ENCODE measurements around the gene SERPINE1.
"Not testable (repeated sequence)": the region's sequence is repeated elsewhere in the genome, so short reads cannot be mapped to it uniquely, and the experiment has no call there.

SERPINE1 gene

DNA sequence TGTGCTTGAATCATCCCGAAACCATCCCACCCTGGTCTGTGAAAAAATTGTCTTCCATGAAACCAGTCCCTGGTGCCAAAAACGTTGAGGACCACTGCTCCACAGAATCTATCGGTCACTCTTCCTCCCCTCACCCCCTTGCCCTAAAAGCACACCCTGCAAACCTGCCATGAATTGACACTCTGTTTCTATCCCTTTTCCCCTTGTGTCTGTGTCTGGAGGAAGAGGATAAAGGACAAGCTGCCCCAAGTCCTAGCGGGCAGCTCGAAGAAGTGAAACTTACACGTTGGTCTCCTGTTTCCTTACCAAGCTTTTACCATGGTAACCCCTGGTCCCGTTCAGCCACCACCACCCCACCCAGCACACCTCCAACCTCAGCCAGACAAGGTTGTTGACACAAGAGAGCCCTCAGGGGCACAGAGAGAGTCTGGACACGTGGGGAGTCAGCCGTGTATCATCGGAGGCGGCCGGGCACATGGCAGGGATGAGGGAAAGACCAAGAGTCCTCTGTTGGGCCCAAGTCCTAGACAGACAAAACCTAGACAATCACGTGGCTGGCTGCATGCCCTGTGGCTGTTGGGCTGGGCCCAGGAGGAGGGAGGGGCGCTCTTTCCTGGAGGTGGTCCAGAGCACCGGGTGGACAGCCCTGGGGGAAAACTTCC, 784 bp upstream of the SERPINE1 start:
- no peak for DNase-seq

DNA sequence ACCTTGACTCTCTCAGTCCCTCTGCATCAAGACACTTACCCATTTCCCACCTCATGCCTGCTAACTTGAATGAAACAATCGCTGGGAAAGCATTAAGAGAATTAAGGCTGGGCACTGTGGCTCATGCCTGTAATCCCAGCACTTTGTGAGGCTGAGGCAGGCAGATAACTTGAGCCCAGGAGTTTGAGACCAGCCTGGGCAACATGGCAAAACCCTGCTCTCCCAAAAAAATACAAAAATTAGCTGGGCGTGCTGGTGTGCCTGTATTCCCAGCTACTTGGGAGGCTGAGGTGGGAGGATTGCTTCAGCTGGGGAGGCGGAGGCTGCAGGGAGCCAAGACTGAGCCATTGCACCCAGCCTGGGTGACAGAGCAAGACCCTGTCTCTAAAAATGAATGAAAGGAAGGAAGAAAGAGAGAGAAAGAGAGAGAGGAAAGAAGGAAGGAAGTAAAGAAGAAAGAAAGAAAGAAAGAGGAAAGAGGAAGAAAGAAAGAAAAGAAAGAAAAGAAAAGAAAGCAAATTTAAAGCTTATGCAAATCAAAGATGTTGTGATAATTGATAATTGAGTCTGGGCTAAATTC, 646 bp downstream of the SERPINE1 start:
- no peak for DNase-seq

DNA sequence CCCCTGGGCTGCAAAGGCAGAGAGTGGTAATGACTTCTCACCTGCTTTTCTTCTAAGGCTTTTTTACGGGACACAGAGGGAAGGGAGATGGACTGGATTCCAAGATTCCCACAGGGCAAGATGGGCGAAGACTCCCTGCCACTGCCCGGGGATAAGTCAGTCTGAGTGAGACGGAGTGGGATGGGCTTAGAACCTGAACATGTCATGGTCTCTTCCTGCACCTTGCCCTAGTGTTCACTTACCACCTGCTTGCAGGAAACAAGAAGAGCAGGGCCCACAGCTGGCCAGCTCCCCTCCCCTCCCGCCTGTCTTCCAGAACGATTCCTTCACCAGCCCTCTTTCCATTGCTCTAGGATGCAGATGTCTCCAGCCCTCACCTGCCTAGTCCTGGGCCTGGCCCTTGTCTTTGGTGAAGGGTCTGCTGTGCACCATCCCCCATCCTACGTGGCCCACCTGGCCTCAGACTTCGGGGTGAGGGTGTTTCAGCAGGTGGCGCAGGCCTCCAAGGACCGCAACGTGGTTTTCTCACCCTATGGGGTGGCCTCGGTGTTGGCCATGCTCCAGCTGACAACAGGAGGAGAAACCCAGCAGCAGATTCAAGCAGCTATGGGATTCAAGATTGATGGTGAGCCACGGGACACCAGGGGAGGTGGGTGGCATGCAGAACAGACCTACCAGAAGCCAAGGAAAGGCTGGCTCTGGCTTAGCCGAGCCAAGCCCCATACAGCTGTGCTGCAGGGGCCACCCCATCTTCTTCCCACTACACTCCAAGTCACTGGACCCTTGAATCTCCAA, 1.3 kb downstream of the SERPINE1 start:
- no peak for DNase-seq

DNA sequence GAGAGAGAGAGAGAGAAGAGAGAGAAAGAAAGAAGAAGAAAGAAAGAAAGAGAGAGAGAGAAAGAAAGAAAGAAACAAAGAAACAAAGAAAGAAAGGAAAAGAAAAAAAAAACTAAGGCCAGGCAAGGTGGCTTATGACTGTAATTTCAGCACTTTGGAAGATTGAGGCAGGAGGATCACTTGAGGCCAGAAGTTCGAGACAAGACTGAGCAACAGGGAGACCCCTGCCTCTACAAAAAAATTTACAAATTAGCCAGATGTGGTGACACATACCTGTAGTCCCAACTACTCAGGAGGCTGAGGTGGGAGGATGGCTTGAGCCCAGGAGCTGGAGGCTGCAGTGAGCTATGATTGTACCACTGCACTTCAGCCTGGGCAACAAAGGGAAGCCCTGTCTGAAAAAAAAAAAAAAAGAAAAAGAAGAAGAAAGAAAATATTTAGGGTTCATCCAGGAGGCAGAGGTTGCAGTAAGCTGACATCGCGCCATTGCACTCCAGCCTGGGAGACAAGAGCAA, 2.8 kb downstream of the SERPINE1 start:
- DNase-seq, result no peak

DNA sequence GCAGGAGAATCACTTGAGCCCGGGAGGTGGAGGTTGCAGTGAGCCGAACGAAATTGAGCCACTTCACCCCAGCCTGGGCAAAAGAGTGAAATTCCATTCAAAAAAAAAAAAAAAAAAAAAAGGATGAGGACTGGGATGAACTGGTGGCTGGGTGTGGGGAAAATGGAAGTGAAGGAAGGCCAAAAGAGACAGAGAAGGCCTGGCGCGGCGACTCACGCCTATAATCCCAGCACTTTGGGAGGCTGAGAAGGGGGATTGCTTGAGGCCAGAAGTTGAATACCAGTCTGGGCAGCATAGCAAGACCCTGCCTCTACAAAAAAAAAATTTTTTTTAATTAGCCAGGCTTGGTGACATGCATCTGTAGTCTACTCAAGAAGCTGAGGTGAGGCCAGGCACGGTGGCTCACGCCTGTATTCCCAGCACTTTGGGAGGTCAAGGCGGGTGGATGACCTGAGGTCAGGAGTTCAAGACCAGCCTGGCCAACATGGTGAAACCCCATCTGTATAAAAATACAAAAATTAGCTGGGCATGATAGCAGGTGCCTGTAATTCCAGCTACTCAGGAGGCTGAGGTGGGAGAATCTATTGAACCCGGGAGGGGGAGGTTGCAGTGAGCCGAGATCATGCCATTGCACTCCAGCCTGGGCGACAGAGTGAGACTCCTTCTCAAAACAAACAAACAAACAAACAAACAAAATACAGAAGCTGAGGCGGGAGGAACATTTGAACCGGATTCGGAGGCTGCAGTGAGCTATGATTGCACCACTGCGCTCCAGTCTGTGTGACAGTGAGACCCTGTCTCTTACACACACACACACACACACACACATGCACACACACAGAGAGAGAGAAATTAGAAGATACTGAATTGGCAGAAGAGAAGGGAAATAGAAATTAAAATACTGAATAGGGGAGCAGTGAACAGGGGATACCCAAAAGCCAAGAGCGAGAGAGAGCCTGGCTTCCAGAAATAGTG, 6.0 kb downstream of the SERPINE1 start:
- not testable (repeated sequence) for DNase-seq

DNA sequence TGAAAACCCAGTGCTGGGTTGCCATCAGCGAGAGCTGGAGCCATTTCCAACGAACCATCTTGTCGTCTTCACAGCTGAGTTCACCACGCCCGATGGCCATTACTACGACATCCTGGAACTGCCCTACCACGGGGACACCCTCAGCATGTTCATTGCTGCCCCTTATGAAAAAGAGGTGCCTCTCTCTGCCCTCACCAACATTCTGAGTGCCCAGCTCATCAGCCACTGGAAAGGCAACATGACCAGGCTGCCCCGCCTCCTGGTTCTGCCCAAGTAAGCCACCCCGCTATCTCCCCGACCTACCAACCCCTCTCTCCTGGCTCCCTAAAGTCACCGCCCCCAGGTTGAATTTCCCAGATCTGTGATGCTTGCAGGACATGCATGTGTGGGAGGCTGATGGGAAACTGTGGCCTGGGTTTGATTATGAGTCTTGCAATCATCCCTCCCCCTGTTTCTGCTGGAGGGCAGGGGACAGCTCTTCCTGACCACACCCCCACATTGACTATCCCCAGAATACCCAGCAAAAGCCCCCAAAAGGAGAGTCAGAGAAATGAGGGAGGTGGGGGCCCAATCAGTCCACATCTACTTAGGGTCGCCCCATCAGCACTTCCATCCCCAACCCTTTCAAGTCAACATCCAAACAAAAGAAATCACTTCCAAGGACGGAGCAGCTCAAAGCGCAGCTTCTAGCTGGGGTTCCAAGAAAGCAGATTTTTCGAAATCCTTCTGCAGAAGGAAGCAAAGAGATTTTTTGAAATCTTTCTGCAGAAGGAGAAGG, 6.9 kb downstream of the SERPINE1 start:
- DNase-seq, result no peak

DNA sequence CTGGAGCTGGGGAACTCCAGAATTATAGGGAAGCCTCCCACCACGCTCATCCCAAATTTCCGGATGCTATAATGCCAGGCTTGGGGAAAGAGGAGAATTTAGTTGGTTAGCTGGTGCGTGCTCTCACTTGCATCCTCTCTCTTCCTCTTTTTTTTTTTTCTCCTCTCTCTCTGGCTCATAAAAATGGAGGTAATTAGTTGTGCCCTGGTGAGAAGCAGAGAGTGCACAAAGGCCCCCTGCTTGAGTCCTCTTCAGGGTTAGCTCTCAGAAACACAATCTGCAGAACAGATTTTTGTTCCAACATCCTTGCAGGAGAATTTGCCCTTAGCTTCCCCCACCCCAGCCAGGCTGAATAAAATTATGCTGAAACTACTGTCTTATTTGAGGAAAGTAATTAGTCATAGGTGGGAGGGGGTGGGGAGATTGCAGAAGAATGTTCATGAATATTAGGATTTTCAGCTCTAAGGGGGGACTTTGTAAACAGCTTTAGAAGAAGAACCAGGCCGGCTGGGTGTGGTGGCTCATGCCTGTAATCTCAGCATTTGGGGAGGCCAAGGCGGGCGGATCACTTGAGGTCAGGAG, 7.6 kb downstream of the SERPINE1 start:
- DNase-seq, result no peak

DNA sequence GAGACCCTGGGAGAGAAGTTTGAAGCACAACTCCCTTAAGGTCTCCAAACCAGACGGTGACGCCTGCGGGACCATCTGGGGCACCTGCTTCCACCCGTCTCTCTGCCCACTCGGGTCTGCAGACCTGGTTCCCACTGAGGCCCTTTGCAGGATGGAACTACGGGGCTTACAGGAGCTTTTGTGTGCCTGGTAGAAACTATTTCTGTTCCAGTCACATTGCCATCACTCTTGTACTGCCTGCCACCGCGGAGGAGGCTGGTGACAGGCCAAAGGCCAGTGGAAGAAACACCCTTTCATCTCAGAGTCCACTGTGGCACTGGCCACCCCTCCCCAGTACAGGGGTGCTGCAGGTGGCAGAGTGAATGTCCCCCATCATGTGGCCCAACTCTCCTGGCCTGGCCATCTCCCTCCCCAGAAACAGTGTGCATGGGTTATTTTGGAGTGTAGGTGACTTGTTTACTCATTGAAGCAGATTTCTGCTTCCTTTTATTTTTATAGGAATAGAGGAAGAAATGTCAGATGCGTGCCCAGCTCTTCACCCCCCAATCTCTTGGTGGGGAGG, 10.8 kb downstream of the SERPINE1 start:
- DNase-seq, result no peak

DNA sequence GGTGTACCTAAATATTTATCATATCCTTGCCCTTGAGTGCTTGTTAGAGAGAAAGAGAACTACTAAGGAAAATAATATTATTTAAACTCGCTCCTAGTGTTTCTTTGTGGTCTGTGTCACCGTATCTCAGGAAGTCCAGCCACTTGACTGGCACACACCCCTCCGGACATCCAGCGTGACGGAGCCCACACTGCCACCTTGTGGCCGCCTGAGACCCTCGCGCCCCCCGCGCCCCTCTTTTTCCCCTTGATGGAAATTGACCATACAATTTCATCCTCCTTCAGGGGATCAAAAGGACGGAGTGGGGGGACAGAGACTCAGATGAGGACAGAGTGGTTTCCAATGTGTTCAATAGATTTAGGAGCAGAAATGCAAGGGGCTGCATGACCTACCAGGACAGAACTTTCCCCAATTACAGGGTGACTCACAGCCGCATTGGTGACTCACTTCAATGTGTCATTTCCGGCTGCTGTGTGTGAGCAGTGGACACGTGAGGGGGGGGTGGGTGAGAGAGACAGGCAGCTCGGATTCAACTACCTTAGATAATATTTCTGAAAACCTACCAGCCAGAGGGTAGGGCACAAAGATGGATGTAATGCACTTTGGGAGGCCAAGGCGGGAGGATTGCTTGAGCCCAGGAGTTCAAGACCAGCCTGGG, 11.4 kb downstream of the SERPINE1 start:
- DNase-seq, result peak; percentile 15

DNA sequence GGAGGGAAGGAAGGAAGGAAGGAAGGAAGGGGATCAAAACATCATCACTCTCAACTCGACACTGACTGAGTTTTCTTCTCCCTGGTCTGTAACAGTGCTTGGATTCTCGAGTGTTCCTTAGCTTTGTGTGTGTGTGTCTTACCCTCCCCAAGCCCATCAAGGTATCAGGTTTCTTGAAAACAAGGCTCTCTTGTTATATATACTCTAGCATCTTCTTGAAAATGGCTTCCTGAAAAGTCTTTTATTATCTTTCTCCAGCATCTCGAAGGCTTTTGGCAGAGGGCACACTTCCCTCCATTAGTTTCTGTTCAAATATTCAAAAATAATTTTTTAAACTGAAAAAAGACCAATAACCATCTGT, 13.4 kb downstream of the SERPINE1 start:
- DNase-seq, result no peak

DNA sequence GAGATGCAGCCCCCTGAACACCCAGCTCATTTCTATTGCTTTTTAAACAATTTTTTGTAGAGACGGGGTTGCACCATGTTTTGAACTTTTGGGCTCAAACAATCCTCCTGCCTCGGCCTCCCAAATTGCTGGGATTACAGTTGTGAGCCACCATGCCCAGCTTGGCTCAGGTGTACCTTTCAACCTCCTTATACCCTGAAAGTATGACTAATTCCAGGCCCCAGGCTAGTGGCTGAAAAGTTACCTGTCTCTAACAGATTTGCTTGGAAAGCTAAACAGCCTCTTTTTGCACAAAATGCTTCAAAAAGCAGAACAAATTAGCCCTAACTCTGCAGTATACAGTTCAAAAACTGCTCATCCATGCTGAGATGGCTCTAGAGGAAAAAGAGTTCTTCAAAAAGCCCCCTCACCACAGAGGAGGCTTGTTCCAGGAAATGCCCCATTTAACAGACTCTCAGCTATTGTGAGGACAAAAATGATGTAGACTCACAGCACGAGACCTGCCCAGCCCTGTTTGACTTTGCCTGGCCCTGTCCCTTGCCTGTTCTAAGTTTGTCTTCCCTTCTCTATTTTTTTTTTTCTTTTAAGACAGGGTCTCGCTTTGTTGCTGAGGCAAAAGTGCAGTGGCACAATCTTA, 14.0 kb downstream of the SERPINE1 start:
- DNase-seq, result no peak

DNA sequence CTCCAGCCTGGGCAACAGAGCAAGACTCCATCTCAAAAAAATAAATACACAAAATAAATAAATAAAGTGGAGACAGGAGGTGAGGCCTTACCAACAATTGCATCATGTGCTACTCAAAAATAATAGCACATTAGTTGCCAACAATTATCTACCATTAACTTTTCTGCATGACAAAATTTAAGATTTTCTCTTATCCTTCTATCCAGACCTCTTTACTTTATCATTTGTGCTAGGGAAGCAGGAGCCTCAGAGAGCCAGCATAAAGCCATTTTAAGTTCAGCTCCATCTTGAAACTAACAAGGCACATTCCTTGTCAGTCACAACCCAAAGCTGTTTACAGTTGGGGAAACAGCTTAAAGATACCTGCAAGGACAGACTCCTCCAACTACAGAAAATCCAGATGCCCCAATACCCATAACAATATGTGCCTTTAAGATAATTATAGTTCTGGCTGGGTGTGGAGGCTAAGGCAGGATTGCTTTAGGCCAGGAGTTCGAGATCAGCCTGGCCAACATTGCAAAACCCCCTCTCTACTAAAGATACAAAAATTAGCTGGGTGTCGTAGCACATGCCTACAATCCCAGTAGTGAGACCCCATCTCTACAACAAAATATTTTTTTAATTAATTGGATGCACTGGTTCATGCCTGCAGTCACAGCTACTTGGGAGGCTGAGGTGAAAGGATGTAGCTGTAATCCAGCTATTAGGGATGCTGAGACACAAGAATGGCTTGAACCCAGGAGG, 25.2 kb downstream of the SERPINE1 start:
- DNase-seq, result no peak

DNA sequence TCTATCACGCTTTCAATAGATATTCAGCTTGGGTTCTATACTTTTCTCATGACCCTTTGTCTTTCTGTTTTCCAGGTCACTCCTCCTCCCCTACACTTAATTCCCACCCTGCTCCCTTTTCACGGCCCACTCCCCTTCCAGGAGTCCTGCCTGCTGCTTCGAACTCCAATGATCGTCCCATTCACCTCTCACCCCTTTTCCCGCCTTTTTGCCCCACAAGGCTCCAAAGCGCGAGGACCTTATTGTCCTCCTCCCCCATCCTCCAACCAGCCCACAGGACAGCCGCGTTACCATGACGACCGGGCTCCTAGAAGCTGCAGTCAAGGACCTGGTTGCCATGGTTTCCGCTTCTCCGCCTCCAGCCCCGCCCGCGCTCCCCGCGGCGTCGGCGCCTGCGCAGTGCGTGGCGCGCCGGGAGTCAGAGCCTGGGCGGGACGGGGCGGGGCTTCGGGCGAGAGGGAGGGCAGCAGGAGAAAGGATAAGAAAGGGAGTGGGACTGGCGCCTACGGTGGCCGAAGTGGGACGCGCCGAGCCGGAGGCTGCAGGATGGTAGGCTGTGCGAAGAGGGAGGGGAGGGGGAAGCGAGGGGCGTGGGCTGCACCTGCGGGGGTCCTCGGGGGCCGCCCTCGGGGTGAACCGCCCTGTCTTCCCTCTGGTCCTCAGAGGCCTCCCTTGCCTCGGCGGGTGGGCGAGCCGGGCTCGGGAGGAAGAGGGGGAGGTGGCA, 27.2 kb downstream of the SERPINE1 start, which contains the start of gene AP1S1:
AP1S1 (plus strand) TSS at position 508 of the 724 bp plus-strand sequence; CDS start at position 547, 39 bp downstream.
- peak; percentile 73 for DNase-seq

DNA sequence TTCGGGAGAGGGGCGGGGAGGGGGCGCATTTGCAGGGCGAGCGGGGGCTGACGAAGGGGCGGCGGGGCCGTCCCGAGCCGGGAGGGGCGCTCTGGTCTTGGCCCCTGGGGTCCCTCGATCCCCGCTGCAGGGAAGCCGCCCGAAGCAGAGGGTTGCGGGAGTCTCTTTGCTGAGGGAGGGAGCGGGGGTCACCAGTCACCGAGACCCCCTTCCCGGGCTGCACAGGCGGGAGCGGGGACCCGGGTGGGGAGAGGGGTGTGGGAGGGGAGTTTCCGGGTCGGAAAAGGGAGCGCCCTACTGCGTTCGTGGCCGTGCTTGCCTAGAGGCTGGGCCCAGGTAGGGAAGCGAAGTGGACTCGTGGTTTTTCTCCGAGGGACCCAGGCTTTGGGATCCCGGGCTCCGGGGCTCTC, 27.8 kb downstream of the SERPINE1 start:
- DNase-seq, result no peak

DNA sequence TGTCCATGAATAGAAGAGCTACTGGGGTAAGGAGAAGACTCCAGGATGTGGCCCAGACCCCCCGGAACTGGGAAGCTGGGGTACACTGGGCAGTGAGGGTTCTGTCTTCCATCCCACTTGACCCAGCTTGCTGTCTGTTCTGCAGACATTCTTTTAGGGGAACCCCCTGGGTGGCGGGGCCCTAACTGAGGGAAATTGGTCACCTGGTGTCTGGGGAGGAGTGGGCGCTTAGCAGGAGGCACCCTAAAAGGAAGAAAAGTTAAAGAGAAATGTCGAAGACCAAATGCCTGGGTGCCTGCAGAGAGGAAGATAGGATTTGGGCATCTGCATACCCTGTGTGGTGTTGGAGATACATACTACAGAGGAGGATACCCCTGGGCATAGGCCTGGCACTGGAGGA, 28.4 kb downstream of the SERPINE1 start:
- no peak for DNase-seq

DNA sequence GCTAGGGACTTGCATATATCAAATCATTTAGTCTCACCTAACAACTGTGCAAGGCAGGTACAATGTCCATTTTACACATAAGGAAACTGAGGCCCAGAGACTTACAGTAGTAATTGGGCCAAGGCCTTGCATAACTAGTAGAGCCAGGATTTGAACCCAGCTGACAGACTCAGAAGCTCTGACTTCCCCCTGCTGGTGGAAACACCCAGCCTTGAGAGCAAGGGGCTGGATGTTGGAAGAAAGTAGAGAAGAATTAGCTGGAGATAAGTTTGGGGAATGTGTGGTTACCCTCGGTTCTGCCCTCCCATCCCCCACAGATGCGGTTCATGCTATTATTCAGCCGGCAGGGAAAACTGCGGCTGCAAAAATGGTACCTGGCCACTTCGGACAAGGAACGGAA, 29.4 kb downstream of the SERPINE1 start:
- no peak for DNase-seq

DNA sequence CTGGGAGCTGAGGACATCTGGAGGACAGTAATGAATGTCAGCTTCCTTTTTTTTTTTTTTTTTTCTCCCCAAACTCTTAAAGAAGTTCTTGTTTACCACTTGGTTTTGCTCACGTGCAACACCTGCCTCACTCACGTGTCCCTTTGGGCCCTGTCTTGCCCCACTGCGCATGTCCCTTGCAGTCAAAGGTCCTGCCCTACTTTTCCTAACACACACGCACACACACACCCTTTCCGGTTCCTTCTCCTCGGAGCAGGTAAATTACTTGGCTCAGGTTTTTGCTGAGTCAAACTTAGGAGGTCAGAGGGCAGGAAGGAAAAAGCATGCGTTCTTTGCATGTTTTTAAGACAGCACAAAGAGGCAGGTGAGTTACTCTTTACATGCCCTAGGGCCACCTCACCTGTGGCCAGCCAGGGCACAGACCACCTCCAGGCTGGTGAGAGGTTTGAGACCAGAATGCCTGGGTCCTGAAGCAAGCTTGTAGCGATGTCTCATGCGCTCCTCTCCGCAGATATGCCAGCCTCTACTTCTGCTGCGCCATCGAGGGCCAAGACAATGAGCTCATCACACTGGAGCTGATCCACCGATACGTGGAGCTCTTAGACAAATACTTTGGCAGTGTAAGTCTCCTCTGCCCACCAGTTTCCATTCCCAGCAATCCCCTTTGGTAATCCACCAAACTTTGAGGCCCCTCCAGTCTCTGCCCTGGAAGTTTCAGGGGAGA, 30.1 kb downstream of the SERPINE1 start:
- DNase-seq, result no peak
